GM10266 (cell line): ENCODE data around the gene TSSC4.
A peak's percentile ranks its signal among the peaks of the same experiment; 100 is the strongest.
"Not testable (repeated sequence)": the region's sequence is repeated elsewhere in the genome, so short reads cannot be mapped to it uniquely, and the experiment has no call there.

Source experiments
- DNase-seq: peaks from one replicate; pipeline ENCODE4 v3.0.0; 2012; ENCODE audit errors: extremely low spot score
- TF ChIP-seq, protein P1 (sequence below): IDR thresholded peaks from 2 replicates; pipeline ENCODE4 v1.5.1; 2012; ENCODE audit warnings: mild to moderate bottlenecking, low read depth; ENCODE audit not compliant: control insufficient read depth, insufficient read depth; ENCODE audit errors: missing control alignments

TSSC4 gene

DNA sequence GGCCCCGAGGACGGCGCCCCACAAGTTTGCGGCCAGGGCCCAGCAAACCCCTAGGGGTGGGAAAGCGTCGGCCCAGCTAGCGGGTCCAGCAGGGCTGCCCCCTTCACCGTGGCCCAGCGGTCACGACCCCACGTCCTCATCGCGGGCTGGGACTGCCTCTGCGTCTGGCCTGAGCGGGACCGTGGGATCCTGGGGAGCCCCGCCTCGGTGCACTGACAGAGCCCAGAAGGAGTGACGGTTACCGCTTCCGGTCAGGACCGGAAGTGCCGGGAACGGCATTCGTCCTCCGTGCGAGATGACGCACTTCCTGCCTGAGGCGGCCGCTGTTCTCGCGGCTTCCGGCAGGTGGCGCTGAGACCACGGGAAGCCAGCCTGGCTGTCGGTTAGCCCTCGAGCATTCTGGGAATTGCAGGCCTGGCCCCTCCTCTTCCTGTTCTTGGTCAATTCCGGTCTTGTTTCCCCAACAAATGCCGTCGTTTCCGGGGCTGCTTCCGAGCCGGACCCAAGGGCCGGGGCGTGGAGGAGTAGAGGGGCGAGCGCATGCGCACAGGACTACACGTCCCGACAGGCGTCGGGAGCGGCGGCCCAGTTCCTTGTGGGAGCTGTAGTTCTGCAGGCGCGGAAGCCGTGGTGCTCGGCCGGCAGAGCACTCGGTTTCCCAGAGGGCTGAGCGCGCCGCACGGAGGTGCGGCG, at the start of gene TSSC4:
TSSC4 (plus strand) TSS at position 682 of the 693 bp plus-strand sequence. CDS start 1,884 bp downstream, outside the sequence.
- peak; percentile 99 for DNase-seq
- TF ChIP-seq, protein P1, sequence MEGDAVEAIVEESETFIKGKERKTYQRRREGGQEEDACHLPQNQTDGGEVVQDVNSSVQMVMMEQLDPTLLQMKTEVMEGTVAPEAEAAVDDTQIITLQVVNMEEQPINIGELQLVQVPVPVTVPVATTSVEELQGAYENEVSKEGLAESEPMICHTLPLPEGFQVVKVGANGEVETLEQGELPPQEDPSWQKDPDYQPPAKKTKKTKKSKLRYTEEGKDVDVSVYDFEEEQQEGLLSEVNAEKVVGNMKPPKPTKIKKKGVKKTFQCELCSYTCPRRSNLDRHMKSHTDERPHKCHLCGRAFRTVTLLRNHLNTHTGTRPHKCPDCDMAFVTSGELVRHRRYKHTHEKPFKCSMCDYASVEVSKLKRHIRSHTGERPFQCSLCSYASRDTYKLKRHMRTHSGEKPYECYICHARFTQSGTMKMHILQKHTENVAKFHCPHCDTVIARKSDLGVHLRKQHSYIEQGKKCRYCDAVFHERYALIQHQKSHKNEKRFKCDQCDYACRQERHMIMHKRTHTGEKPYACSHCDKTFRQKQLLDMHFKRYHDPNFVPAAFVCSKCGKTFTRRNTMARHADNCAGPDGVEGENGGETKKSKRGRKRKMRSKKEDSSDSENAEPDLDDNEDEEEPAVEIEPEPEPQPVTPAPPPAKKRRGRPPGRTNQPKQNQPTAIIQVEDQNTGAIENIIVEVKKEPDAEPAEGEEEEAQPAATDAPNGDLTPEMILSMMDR: peak; percentile 99

GRCh38 chr11:2351701-2352100, 48.8 kb upstream of the TSSC4 start:
- TF ChIP-seq, protein P1: no peak
- no peak for DNase-seq

DNA sequence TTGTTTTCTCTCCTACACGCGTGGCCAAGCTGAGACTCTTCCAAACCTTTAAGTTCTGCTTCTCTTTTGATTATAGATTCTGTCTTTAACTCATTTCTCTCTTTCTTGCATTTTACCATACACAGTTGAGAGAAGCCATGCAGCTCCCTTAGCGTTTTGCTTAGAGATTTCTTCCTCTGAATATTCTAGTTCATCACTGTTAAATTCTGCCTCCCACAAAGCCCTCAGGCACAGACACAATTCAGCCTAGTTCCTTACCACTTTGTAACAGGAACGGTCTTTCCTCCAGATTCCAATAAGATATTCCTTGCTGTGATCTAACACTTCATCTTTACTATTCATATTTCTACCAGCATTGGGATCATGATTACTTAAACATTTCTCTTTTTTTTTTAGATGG, 48.1 kb upstream of the TSSC4 start:
- no peak for DNase-seq
- TF ChIP-seq, protein P1: no peak

DNA sequence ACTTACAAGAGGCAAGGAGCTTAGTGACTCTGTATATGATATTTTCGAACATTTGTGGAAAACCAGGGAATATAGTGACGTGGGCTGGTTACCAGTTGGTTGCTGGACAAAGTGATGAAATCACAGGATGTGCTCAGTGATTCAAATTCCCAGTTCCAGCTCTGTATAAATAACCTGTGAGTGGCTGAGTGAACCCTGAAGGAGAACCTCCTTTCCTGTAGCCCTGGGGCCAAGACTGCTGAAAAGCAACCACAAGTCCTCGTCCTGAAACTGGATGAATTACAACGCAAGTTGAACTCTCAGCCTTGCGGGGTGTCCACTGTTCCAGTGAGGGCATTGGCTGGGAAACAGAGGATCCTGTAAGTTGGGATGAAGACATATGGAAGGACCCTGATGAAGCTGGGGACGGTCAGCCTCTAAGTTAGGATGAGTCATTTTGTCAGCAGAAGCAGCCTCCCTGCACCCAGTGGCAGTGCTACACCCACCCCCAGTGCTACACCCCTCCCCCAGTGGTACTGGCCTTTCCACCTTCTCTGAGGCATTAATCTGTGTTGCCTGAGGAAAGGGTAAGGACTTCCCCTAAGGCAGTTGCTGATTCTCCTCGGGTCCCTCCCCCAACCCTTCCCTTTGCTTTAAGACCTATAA, 45.4 kb upstream of the TSSC4 start:
- TF ChIP-seq, protein P1: no peak

DNA sequence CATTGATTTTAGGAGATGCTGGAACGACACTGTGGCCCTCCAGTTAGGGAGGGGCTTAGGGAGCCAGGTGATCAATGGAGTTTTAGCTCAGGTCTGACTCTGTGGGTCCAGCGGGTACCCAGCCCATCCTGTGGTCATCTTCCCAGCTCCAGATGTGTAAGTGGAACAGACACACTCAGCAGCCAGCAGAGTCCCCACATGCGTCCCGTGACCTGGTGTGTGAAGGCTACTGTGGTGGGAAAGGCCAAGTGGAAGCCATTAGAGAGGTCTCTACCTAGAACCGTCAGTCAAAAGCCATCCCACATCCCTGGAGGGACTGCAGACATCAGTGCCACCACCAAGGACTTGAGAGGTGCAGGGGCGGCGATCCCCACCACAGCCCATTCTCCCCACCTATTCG, 43.3 kb upstream of the TSSC4 start:
- TF ChIP-seq, protein P1: no peak
- no peak for DNase-seq

More for the DNA sequence above, 45.4 kb upstream of the TSSC4 start:
- DNase-seq: no peak

DNA sequence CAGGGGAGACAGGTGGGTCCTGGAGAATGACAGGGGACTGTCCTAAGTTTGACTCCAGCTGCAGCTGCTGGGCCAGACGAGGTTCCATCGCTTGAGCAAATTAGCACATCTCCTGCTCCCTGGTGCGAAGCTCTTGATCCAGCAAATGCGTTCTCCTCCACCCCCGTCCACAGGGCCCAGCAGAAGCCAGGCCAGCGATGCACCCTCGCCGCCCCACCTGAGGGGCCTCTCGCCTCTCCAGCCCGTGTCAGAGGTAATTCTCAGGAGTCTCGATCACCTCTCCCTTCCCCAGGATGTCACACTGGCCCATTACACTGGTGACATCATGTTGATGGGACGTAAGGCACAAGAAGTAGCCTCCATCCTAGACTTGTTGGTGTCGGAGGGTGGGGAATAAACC, 42.9 kb upstream of the TSSC4 start:
- not testable (repeated sequence) for DNase-seq

GRCh38 chr11:2358754-2359442, 41.7 kb upstream of the TSSC4 start:
- TF ChIP-seq, protein P1: no peak
- DNase-seq: no peak
